H1 (cell line): ENCODE data around the gene JAG2. TPM values are rescaled to one million over a fixed set of nuclear protein-coding genes. Genes with fewer than 3 reads are reported as not detected.

Experiments
- CTCF ChIA-PET: fragments of 300-600 bp; sonication (Branson Sonifier 250); formaldehyde crosslinking; loops from one replicate; lab custom pipeline; 2021; ENCODE audit not compliant: partially characterized antibody; lab: Charles Lee
- POLR2A ChIA-PET: fragments of 300-600 bp; sonication (Branson Sonifier 250); formaldehyde crosslinking; loops from one replicate; lab custom pipeline; 2021; ENCODE audit warnings: inconsistent platforms; ENCODE audit not compliant: partially characterized antibody; lab: Charles Lee
- DNase-seq, 2 experiments: peaks; one replicate each; pipeline versions ENCODE4 v3.0.0 to v3.0.0-alpha.2; 2010 to 2022; ENCODE audit warnings: low spot score in 2 of 2, low read depth in 1 of 2, mixed read lengths in 1 of 2
- FAIRE-seq: peaks from 2 replicates; lab custom pipeline; 2011; peaks lifted over from hg19 to GRCh38; lab: Jason Lieb, UNC
- H2AFZ ChIP-seq: 2 replicates; pipeline ENCODE4 v1.8.1; 2012; ENCODE audit warnings: low read length, inconsistent platforms
- H2AK5ac ChIP-seq: 2 replicates; pipeline ENCODE4 v1.6.1; 2013; ENCODE audit warnings: low read depth, low read length
- H2BK120ac ChIP-seq: replicated peaks from 2 replicates; pipeline ENCODE3; 2013; ENCODE audit warnings: low read depth, low read length, inconsistent platforms
- H2BK12ac ChIP-seq: 2 replicates; pipeline ENCODE4 v1.6.1; 2013; ENCODE audit warnings: low read depth, low read length
- H2BK15ac ChIP-seq: 2 replicates; pipeline ENCODE4 v1.6.1; 2013; ENCODE audit warnings: low read length
- H2BK20ac ChIP-seq: 2 replicates; pipeline ENCODE4 v1.6.1; 2013; ENCODE audit warnings: low read length
- H2BK5ac ChIP-seq: 2 replicates; pipeline ENCODE4 v1.6.1; 2013; ENCODE audit warnings: low read depth, low read length
- H3K14ac ChIP-seq: 2 replicates; pipeline ENCODE4 v1.6.1; 2013; ENCODE audit warnings: inconsistent platforms; ENCODE audit not compliant: insufficient read length
- H3K18ac ChIP-seq: 2 replicates; pipeline ENCODE4 v1.6.1; 2013; ENCODE audit warnings: low read length; ENCODE audit errors: extremely low read depth
- H3K23ac ChIP-seq: 2 replicates; pipeline ENCODE4 v1.6.1; 2013; ENCODE audit warnings: inconsistent platforms; ENCODE audit not compliant: insufficient read length
- H3K23me2 ChIP-seq: 2 replicates; pipeline ENCODE4 v1.6.1; 2013; ENCODE audit warnings: low read depth, low read length
- H3K27ac ChIP-seq: 2 replicates; pipeline ENCODE4 v1.6.1; 2011; ENCODE audit warnings: low read depth, low read length, inconsistent platforms
- H3K27me3 ChIP-seq, 4 experiments: replicated peaks in 1 of 4; 1 replicate in 1 of 4; 2 replicates in 3 of 4; pipeline versions ENCODE4 v1.6.1 to v1.8.1; 2011 to 2013; ENCODE audit warnings: low read length in 3 of 4, mild to moderate bottlenecking in 3 of 4, inconsistent platforms in 2 of 4, mixed read lengths in 2 of 4, moderate library complexity in 1 of 4; ENCODE audit not compliant: control insufficient read depth in 3 of 4, insufficient read depth in 3 of 4; ENCODE audit errors: extremely low read depth in 1 of 4
- H3K36me3 ChIP-seq, 4 experiments: 2 replicates each; pipeline versions ENCODE4 v1.6.1 to v1.8.1; 2011 to 2013; ENCODE audit warnings: mild to moderate bottlenecking in 4 of 4, low read length in 3 of 4, moderate library complexity in 2 of 4, control low read depth in 1 of 4, inconsistent platforms in 1 of 4; ENCODE audit not compliant: insufficient read depth in 4 of 4, control insufficient read depth in 2 of 4
- H3K4ac ChIP-seq: replicated peaks from 2 replicates; pipeline ENCODE3; 2013; ENCODE audit warnings: low read length, low read depth, mixed read lengths, inconsistent platforms; ENCODE audit not compliant: insufficient read length
- H3K4me1 ChIP-seq, 4 experiments: replicated peaks in 1 of 4; 1 replicate in 1 of 4; 2 replicates in 3 of 4; pipeline versions ENCODE4 v1.6.1 to v1.8.1; 2011 to 2013; ENCODE audit warnings: low read length in 3 of 4, inconsistent platforms in 2 of 4, mixed read lengths in 1 of 4; ENCODE audit not compliant: insufficient read depth in 4 of 4, control insufficient read depth in 3 of 4
- H3K4me2 ChIP-seq, 2 experiments: 2 replicates each; pipeline versions ENCODE4 v1.6.1 to v1.8.1; 2011 to 2013; ENCODE audit warnings: low read depth in 2 of 2, low read length in 2 of 2, control low read depth in 1 of 2, inconsistent platforms in 1 of 2, mild to moderate bottlenecking in 1 of 2; ENCODE audit not compliant: insufficient read depth in 1 of 2
- H3K4me3 ChIP-seq, 4 experiments: fragments of 200-600, 300-600 bp in 1 of 4; sonication (generic), shearing (Covaris generic), sonication (Bioruptor Twin) in 1 of 4; 2 replicates each; pipeline versions ENCODE4 v1.5.1 to v1.8.1; 2011 to 2016; ENCODE audit warnings: low read length in 4 of 4, low read depth in 3 of 4, control low read depth in 2 of 4, inconsistent platforms in 2 of 4, mild to moderate bottlenecking in 2 of 4, mixed read lengths in 1 of 4, moderate library complexity in 1 of 4; ENCODE audit not compliant: insufficient read depth in 2 of 4; ENCODE audit errors: extremely low read depth in 1 of 4
- H3K56ac ChIP-seq: replicated peaks from 2 replicates; pipeline ENCODE3; 2013; ENCODE audit warnings: low read depth, mild to moderate bottlenecking, mixed read lengths, low read length, inconsistent platforms; ENCODE audit not compliant: insufficient read length
- H3K79me1 ChIP-seq: 2 replicates; pipeline ENCODE4 v1.6.1; 2013; ENCODE audit warnings: low read depth, low read length, control low read depth
- H3K79me2 ChIP-seq, 2 experiments: 2 replicates each; pipeline versions ENCODE4 v1.6.1 to v1.8.1; 2012 to 2013; ENCODE audit warnings: low read length in 2 of 2, mild to moderate bottlenecking in 2 of 2, inconsistent platforms in 1 of 2; ENCODE audit not compliant: insufficient read depth in 2 of 2, control insufficient read depth in 1 of 2
- H3K9ac ChIP-seq, 4 experiments: replicated peaks in 1 of 4; 1 replicate in 1 of 4; 2 replicates in 3 of 4; pipeline versions ENCODE4 v1.6.1 to v1.8.1; 2011 to 2013; ENCODE audit warnings: low read depth in 3 of 4, low read length in 3 of 4, control low read depth in 2 of 4, mild to moderate bottlenecking in 2 of 4, moderate library complexity in 2 of 4, inconsistent platforms in 1 of 4; ENCODE audit errors: extremely low read depth in 1 of 4
- H3K9me3 ChIP-seq, 2 experiments: 2 replicates each; pipeline versions ENCODE4 v1.6.1 to v1.8.1; 2012 to 2013; ENCODE audit warnings: mild to moderate bottlenecking in 2 of 2, moderate library complexity in 2 of 2, control low read depth in 1 of 2, inconsistent platforms in 1 of 2, low read depth in 1 of 2, low read length in 1 of 2, mixed read lengths in 1 of 2; ENCODE audit not compliant: insufficient read depth in 2 of 2
- H4K20me1 ChIP-seq, 2 experiments: replicated peaks in 1 of 2; 2 replicates each; pipeline versions ENCODE3 to v1.8.1; 2011 to 2013; ENCODE audit warnings: inconsistent platforms in 2 of 2, low read length in 2 of 2, mild to moderate bottlenecking in 1 of 2; ENCODE audit not compliant: insufficient read depth in 2 of 2, control insufficient read depth in 1 of 2
- H4K5ac ChIP-seq: 2 replicates; pipeline ENCODE4 v1.6.1; 2013; ENCODE audit warnings: low read length, low read depth, mixed read lengths, inconsistent platforms; ENCODE audit not compliant: insufficient read length
- H4K8ac ChIP-seq: 2 replicates; pipeline ENCODE4 v1.8.0; 2013; ENCODE audit warnings: mild to moderate bottlenecking, moderate library complexity, low read length, inconsistent platforms; ENCODE audit not compliant: insufficient read depth; ENCODE audit errors: extremely low read depth
- H4K91ac ChIP-seq: replicated peaks from 2 replicates; pipeline ENCODE3; 2013; ENCODE audit warnings: low read length, mixed read lengths, inconsistent platforms; ENCODE audit not compliant: insufficient read length
- NRF1 ChIP-seq: IDR thresholded peaks from 2 replicates; pipeline ENCODE4 v1.6.1; 2011; ENCODE audit warnings: mild to moderate bottlenecking, low read depth, low read length, improper control_type of control experiment
- WGBS, 2 experiments: shearing (Covaris generic) in 1 of 2; methylation state at CpG; one replicate each; pipeline versions ENCODE4 v1.1.6 to v1.1.7; 2013 to 2015; ENCODE audit warnings: low lambda C conversion rate in 2 of 2, mixed read lengths in 2 of 2, inconsistent platforms in 1 of 2, low coverage in 1 of 2, missing lambda C conversion rate in 1 of 2; ENCODE audit not compliant: insufficient replicate concordance in 2 of 2, insufficient coverage in 1 of 2, insufficient read length in 1 of 2; ENCODE audit errors: extremely low coverage in 1 of 2, missing lambda C conversion rate in 1 of 2; 5-methylcytosine and 5-hydroxymethylcytosine counted together
- polyA plus RNA-seq, 7 experiments: library from polyadenylated mRNA; depleted of rRNA in 3 of 7; stranded (reverse) in 5 of 7; unstranded in 2 of 7; fragments of >200 nt in 5 of 7; fragments of 200-250 nt in 2 of 7; gene quantifications; 1 replicate in 5 of 7; 2 replicates in 1 of 7; 4 replicates in 1 of 7; pipeline versions ENCODE4 v1.2.1 to v1.2.3, GENCODE V29; 2011 to 2013; ENCODE audit warnings: missing spikeins in 2 of 7, mixed read lengths in 2 of 7
- total RNA-seq: library from RNA; stranded (reverse); fragmentation: NEBNext Ultra II Directional; extraction: Animal tissue kit (Norgen Biotek cat#: 25700); gene quantifications from 2 replicates; pipeline ENCODE4 v1.2.1, GENCODE V29; 2021

Gene JAG2
- total and polyA plus RNA-seq, 2 of the 8 experiments (the other 6 are each of a cell fraction or from before 2014, with no cell fraction given) = 2.8 to 6.2 TPM

GRCh38 chr14:105217774-105218173 lies 49.2 kb upstream of the JAG2 start:
- Histone ChIP-seq H2BK20ac (no peak overlapping the region), H2BK12ac (no peak overlapping the region), H3K4me2 (no peak overlapping the region), H3K23me2 (peaks cover 3% of the 10 kb centered on the region; the same call in 1 of the 2 replicates), H4K20me1 (peaks cover 0 to 19% of the 10 kb centered on the region in 2 experiments), H3K14ac (no peak overlapping the region), H3K23ac (no peak overlapping the region), H2AK5ac (no peak overlapping the region), H2BK5ac (no peak overlapping the region; the same call in 1 of the 2 replicates), H3K36me3 (no peaks in the 10 kb centered on the region; a peak in 2 of 8 replicates), H2BK15ac (no peak overlapping the region), H3K56ac (no peak overlapping the region), H4K91ac (no peak overlapping the region), H3K4me3 (no peak overlapping the region), H4K8ac (no peak overlapping the region), H3K79me2 (no peaks in the 10 kb centered on the region), H3K18ac (no peak overlapping the region), H2BK120ac (no peak overlapping the region), H3K9ac (no peak overlapping the region), H4K5ac (no peak overlapping the region), H3K9me3 (no peaks in the 10 kb centered on the region), H3K4ac (no peak overlapping the region), H2AFZ (no peak overlapping the region), H3K79me1 (peaks cover 4% of the 10 kb centered on the region; the same call in 1 of the 2 replicates), H3K27me3 (no peaks in the 10 kb centered on the region; a peak in 1 of 7 replicates), H3K27ac (no peak overlapping the region), H3K4me1 (no peaks in the 10 kb centered on the region)
- CTCF ChIA-PET = interaction anchor here (1.0 kb wide), 1 partner anchor 65 kb away, joined by 3 read pairs; no protein-coding TSS in a partner anchor
- POLR2A ChIA-PET = interaction anchor here (0.6 to 0.7 kb wide), 2 partner anchors 36 to 38 kb away, joined by 3 to 6 read pairs; no protein-coding TSS in a partner anchor
- 89% methylated on average over 10 of the region's 11 CpGs; no CpG with 5 or more reads in 1 of the 2 experiments for WGBS, 2 experiments
- DNase-seq (no peak), FAIRE-seq (no peak)
- TF ChIP-seq NRF1 = no peak
